ENCODE data around the gene EFCAB6.
A peak's percentile ranks its signal among the peaks of the same experiment; 100 is the strongest.

The EFCAB6 gene

GRCh38 chr22:43831561-43832392 lies 19.7 kb upstream of the EFCAB6 start:
- no peak for TF ChIP-seq CTCF (IDR thresholded peaks at IDR 0.05; ENCODE audit: low read depth, low read length)
- H3K4me3 ChIP-seq (ENCODE audit: low read depth, low read length), result no peak overlapping the region
- no peak for DNase-seq (ENCODE audit: low read depth, low spot score)
- in situ Hi-C loops (cut with HindIII; ENCODE audit: low sequenced_read_pairs), result no loop called here

DNA sequence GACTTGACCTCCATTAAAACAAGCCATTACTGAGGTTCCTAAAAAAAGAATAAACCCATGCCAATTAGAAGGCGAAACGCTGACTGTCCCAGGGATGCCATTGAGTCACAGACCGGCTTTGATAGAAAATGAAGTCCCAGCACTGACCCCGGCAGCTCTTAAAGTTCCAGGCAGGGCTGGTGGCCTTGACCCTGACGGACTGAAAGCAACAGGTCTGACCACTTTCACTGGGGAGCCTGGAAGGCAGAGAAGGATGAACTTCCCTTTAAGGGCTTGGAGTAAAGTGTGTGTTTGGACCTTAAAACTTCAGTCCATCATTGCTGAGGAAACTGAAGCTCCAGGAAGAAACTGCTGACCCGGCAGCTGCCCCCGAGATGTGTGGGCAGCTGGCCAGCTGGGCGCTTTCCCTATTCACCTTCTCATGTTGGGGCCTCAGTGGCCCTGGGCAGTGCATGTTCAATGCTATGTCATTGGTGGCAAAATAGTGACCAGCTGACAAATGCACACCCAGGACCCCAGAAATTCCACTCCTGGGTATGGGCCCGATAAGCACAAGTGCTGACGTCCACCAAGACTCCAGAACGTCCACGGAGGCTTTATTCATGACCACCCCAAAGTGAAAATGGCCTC lies 18.9 kb upstream of the EFCAB6 start:
- TF ChIP-seq CTCF (IDR thresholded peaks at IDR 0.05; ENCODE audit: low read depth, low read length), result no peak
- in situ Hi-C loops (cut with HindIII; ENCODE audit: low sequenced_read_pairs), result no loop called here
- no peak for DNase-seq (ENCODE audit: low read depth, low spot score)
- no peak overlapping the region for H3K4me3 ChIP-seq (ENCODE audit: low read depth, low read length)

DNA sequence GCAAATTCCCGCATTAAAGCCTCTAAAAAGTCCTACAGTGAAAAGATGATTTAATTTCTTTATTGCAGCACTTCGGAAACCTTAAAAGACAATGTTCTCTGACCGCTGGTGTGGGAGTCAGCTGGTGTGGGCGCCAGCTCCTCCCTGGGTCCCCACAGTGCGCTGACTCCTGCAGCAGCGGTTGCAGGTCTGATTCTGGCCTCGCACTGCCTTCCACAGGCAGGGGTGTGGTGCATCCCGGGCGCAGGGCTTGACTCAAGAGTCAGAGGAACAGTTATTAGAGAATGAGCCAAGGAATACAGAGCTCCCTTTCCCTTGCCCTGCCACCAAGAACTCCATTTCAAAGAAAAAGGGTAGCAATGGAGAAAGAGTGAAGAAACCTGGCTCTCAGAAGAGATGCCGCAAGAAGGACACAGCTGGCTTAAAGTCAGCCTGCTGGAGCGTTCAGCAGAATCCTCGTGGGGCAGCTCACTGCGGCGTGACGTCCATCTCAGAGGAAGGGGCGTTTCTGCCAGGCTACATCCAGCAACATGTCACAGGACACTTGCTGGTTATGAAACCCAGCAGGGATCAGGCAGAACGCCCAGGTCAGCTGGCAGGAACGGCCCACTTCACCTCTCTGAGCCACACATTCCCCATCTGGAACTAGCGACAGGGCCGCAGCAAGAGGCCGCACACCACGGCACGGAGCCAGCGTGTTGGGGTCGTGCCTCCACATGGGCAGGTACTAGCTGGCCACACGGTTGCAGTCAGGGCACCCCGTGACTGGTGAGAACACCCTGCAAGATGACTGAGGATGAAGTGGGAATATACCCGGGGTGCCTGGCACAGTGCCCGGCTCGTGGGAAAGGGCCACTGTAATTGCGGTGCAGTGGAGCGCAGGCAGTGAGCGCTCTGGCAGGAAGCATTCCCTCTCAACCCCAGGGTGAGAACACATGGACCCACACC lies 18.1 kb upstream of the EFCAB6 start:
- peak; percentile 16 for DNase-seq (ENCODE audit: low read depth, low spot score)
- no peak for TF ChIP-seq CTCF (IDR thresholded peaks at IDR 0.05; ENCODE audit: low read depth, low read length)
- in situ Hi-C loops (cut with HindIII; ENCODE audit: low sequenced_read_pairs), result no loop called here
- H3K4me3 ChIP-seq (ENCODE audit: low read depth, low read length), result no peak overlapping the region

- H3K4me3 ChIP-seq (ENCODE audit: low read depth, low read length), result no peak overlapping the region
- DNase-seq (ENCODE audit: low read depth, low spot score), result peak; percentile 29
- in situ Hi-C loops (cut with HindIII; ENCODE audit: low sequenced_read_pairs), result no loop called here
- TF ChIP-seq CTCF (IDR thresholded peaks at IDR 0.05; ENCODE audit: low read depth, low read length), result peak; percentile 28
Measured at GRCh38 chr22:43828998-43829782, 17.1 kb upstream of the EFCAB6 start.

GRCh38 chr22:43828725-43828997 lies 16.6 kb upstream of the EFCAB6 start:
- peak; percentile 4 for DNase-seq (ENCODE audit: low read depth, low spot score)
- TF ChIP-seq CTCF (IDR thresholded peaks at IDR 0.05; ENCODE audit: low read depth, low read length), result no peak
- no peak overlapping the region for H3K4me3 ChIP-seq (ENCODE audit: low read depth, low read length)
- in situ Hi-C loops (cut with HindIII; ENCODE audit: low sequenced_read_pairs), result no loop called here

Measured in astrocyte of the spinal cord (primary cell).